GM12878 (cell line): ENCODE data around the gene PSIP1. TPM values are rescaled to one million over a fixed set of nuclear protein-coding genes. Genes with fewer than 3 reads are reported as not detected.
"Not testable (repeated sequence)": the region's sequence is repeated elsewhere in the genome, so short reads cannot be mapped to it uniquely, and the experiment has no call there.

Experiments
- ATAC-seq: fragments of 200-7000 bp; cut with Tn5 transposase; 3 replicates; pipeline ENCODE4 v1.9.1; 2020; ENCODE audit warnings: mild to moderate bottlenecking, moderate library complexity
- BruUV-seq: library from RNA; stranded (reverse); fragments of 400-500 nt; replicated peaks from 2 replicates; lab custom pipeline; 2021; lab: Mats Ljungman, UMichigan
- CTCF ChIA-PET: fragments of 300-600 bp; sonication (Branson Sonifier 250); formaldehyde crosslinking; extraction: SDS; loops from one replicate; lab custom pipeline; 2021; ENCODE audit warnings: inconsistent platforms; lab: Yijun Ruan, JAX
- POLR2A ChIA-PET: fragments of 350-600 bp; formaldehyde crosslinking; extraction: SDS; loops from one replicate; lab custom pipeline; 2021; ENCODE audit warnings: inconsistent platforms; lab: Charles Lee
- RAD21 ChIA-PET: fragments of 300-600 bp; sonication (Branson Sonifier 250); formaldehyde crosslinking; loops from one replicate; lab custom pipeline; 2023; ENCODE audit warnings: antibody characterized with exemption; ENCODE audit not compliant: unreplicated experiment; lab: Charles Lee
- SMC1A ChIA-PET: fragments of 300-600 bp; sonication (Branson Sonifier 250); formaldehyde crosslinking; loops from one replicate; lab custom pipeline; 2023; ENCODE audit not compliant: unreplicated experiment, uncharacterized antibody; lab: Charles Lee
- DNase-seq: peaks from one replicate; pipeline ENCODE4 v3.0.0-alpha.2; 2011; ENCODE audit warnings: low read depth, low spot score
- FAIRE-seq: peaks from 3 replicates; lab custom pipeline; 2011; peaks lifted over from hg19 to GRCh38; lab: Jason Lieb, UNC
- H2AFZ ChIP-seq: 2 replicates; pipeline ENCODE4 v1.6.0; 2011; ENCODE audit warnings: low read depth, low read length, control low read depth; ENCODE audit not compliant: control insufficient read depth
- H3K27ac ChIP-seq: 2 replicates; pipeline ENCODE4 v1.5.1; 2011; ENCODE audit warnings: control low read depth; ENCODE audit not compliant: control insufficient read depth, insufficient read depth
- H3K27me3 ChIP-seq, 2 experiments: replicated peaks in 1 of 2; 2 replicates each; pipeline versions ENCODE4 v1.6.0 to v1.6.1; 2011; ENCODE audit warnings: low read length in 1 of 2; ENCODE audit not compliant: control insufficient read depth in 2 of 2, insufficient read depth in 2 of 2
- H3K36me3 ChIP-seq, 2 experiments: 2 replicates each; pipeline ENCODE4 v1.5.1; 2011; ENCODE audit warnings: low read length in 1 of 2; ENCODE audit not compliant: control insufficient read depth in 2 of 2, insufficient read depth in 2 of 2
- H3K4me1 ChIP-seq: 2 replicates; pipeline ENCODE4 v1.6.1; 2011; ENCODE audit warnings: mild to moderate bottlenecking, low read length, moderate library complexity, mixed read lengths; ENCODE audit not compliant: control insufficient read depth, insufficient read depth
- H3K4me2 ChIP-seq: 2 replicates; pipeline ENCODE4 v1.6.0; 2011; ENCODE audit warnings: control low read depth; ENCODE audit not compliant: control insufficient read depth, insufficient read depth
- H3K4me3 ChIP-seq: fragments of 200-600 bp; sonication (generic); 2 replicates; pipeline ENCODE4 v1.5.1; 2016
- H3K79me2 ChIP-seq: 2 replicates; pipeline ENCODE4 v1.6.0; 2011; ENCODE audit warnings: low read length; ENCODE audit not compliant: control insufficient read depth, insufficient read depth
- H3K9ac ChIP-seq: 2 replicates; pipeline ENCODE4 v1.8.0; 2011; ENCODE audit warnings: low read length, control low read depth, mixed read lengths; ENCODE audit not compliant: control insufficient read depth, insufficient read depth
- H3K9me3 ChIP-seq: replicated peaks from 3 replicates; pipeline ENCODE4 v1.5.1; 2011; ENCODE audit warnings: mild to moderate bottlenecking, low read length; ENCODE audit not compliant: control insufficient read depth, insufficient read depth
- H4K20me1 ChIP-seq: 2 replicates; pipeline ENCODE4 v1.6.0; 2011; ENCODE audit not compliant: control insufficient read depth, insufficient read depth
- WGBS: methylation state at CpG from one replicate; pipeline ENCODE4 v1.1.6; 2016; ENCODE audit warnings: low lambda C conversion rate; ENCODE audit not compliant: insufficient replicate concordance, insufficient coverage; ENCODE audit errors: missing lambda C conversion rate; 5-methylcytosine and 5-hydroxymethylcytosine counted together
- in situ Hi-C: fragments of 300-500 bp; cut with MboI; formaldehyde crosslinking; loops from 9 replicates; pipeline ENCODE4 v1.14.3; 2018; ENCODE audit warnings: mixed read lengths
- intact Hi-C: fragments of 100-400 bp; cut with micrococcal nuclease; formaldehyde crosslinking; loops from one replicate; pipeline ENCODE4 v1.14.2; 2022; ENCODE audit not compliant: unreplicated experiment
- polyA plus RNA-seq, 11 experiments: library from polyadenylated mRNA; depleted of rRNA in 4 of 11; unstranded in 6 of 11; stranded (reverse) in 5 of 11; fragments of >200 nt; fragmentation: Nextera tagmentation in 4 of 11; fragmentation: Illumina TruSeq in 1 of 11; extraction: Ambion mirVana in 4 of 11; extraction: Trizol in 1 of 11; gene quantifications; 1 replicate in 1 of 11; 2 replicates in 10 of 11; pipeline versions ENCODE4 v1.2.1 to v1.2.3, GENCODE V29; 2011 to 2016; ENCODE audit warnings: inconsistent platforms in 2 of 11, missing spikeins in 2 of 11, low read depth in 1 of 11
- total RNA-seq, 4 experiments: library from RNA; depleted of rRNA in 3 of 4; stranded (reverse); fragments of >200 nt in 3 of 4; fragmentation: Illumina TruSeq in 1 of 4; extraction: Trizol in 1 of 4; gene quantifications; 2 replicates each; pipeline versions ENCODE4 v1.2.1 to v1.2.3, GENCODE V29; 2013 to 2021

PSIP1 gene
- total and polyA plus RNA-seq, 10 of the 15 experiments (the other 5 are each of a cell fraction or from before 2014, with no cell fraction given) = 75.5 to 299 (median 173) TPM

- POLR2A ChIA-PET, in situ Hi-C loops, H3K4me1 ChIP-seq, H3K9me3 ChIP-seq, H4K20me1 ChIP-seq, H3K79me2 ChIP-seq, CTCF ChIA-PET, SMC1A ChIA-PET, ATAC-seq, H3K4me3 ChIP-seq, H3K9ac ChIP-seq, FAIRE-seq, BruUV-seq, H2AFZ ChIP-seq, DNase-seq, RAD21 ChIA-PET, H3K4me2 ChIP-seq, H3K27ac ChIP-seq, H3K27me3 ChIP-seq, intact Hi-C loops: not testable (repeated sequence)
- WGBS = over 99% methylated on average over 28 of the region's 33 CpGs
- peaks cover 15 to 25% of the 10 kb centered on the region in 2 experiments for H3K36me3 ChIP-seq
These were observed 68.5 kb downstream of the PSIP1 start for GRCh38 chr9:15442264-15442663.

- RAD21 ChIA-PET, ATAC-seq, POLR2A ChIA-PET, H3K79me2 ChIP-seq, H3K9ac ChIP-seq, intact Hi-C loops, BruUV-seq, H3K4me3 ChIP-seq, DNase-seq, H3K4me2 ChIP-seq, in situ Hi-C loops, CTCF ChIA-PET, H3K27me3 ChIP-seq, H3K9me3 ChIP-seq, SMC1A ChIA-PET, H2AFZ ChIP-seq, H3K4me1 ChIP-seq, H4K20me1 ChIP-seq, FAIRE-seq, H3K27ac ChIP-seq: not testable (repeated sequence)
- WGBS = 96% methylated on average over 7 of the region's 29 CpGs
- peaks cover 15 to 25% of the 10 kb centered on the region in 2 experiments for H3K36me3 ChIP-seq
These were observed 68.9 kb downstream of the PSIP1 start for GRCh38 chr9:15441841-15442240.
